ENCODE measurements around the gene EMILIN3.

Gene EMILIN3

DNA sequence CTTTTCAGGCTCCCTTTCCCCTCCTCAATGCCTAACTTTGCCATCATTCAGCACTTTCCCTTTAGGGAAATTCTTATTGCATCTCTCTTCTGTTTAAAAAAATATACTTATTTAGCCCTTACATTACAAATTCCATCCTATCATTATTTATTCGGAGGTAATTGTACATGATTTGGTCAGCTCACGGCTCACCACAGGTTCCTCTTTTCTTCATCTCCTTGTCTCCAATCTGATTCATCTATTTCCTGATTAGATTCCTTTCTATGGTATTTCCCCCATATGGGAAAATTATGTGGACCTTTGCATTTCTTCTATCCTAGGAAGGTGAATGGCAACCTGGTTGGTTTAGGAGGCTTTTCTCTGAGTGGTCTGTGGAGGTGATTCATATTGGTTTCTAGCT, 12.9 kb upstream of the EMILIN3 start:
- DNase-seq (ENCODE audit: insufficient read length, low spot score) = no peak
- no peak for FAIRE-seq
- no peak for TF ChIP-seq POLR2A (IDR thresholded peaks at IDR 0.05; ENCODE audit: low read depth, low read length)
- no peak for TF ChIP-seq SPI1 (IDR thresholded peaks at IDR 0.05; ENCODE audit: low read depth, low read length)

DNA sequence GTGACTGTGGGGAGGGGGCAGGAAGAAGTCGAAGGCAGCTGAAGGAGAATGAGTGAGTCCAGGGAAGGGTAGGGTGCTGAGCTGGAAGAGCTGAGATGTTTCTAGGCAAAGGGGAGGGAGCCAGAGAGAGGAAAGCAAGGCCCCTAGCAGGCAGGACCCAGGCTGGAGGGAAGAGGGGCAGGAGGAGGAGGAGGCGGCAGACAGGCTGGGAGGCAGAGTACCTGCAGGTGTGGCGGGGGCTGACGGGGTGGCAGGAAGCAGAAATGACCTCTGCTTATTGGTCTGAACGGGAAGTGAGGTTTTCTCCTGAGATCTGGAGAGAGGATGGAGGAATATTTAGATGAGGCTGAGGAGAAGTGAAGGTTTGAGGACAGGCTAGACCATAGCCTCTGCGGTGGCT, 10.7 kb upstream of the EMILIN3 start:
- TF ChIP-seq TAF1 (IDR thresholded peaks at IDR 0.05; ENCODE audit: low read depth, low read length) (no peak), PAX5 (IDR thresholded peaks at IDR 0.05; ENCODE audit: insufficient read depth, low read length, severe bottlenecking) (no peak), SPI1 (IDR thresholded peaks at IDR 0.05; ENCODE audit: low read depth, low read length) (no peak), POLR2AphosphoS5 (IDR thresholded peaks at IDR 0.05; ENCODE audit: low read depth, low read length) (no peak), POU2F2 (IDR thresholded peaks at IDR 0.05; ENCODE audit: low read depth, low read length) (no peak), POLR2A (IDR thresholded peaks at IDR 0.05; ENCODE audit: low read depth, low read length) (no peak)
- FAIRE-seq = no peak
- DNase-seq (ENCODE audit: insufficient read length, low spot score) = no peak

DNA sequence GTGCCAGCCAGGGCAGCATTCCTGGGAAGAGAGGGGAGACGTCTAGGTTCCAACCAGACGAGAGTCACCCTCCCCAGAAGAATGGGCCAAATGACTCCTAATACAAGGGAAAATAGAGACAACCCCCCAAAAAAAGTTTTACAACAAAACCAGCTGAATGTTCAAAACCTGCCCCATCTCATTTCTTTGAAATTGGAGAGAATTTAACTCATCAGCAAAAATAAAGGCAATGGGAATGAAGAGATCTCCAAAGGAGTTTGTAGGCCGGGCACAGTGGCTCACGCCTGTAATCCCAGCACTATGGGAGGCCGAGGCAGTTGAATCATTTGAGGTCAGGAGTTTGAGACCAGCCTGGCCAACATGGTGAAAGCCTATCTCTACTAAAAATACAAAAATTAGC, 9.7 kb upstream of the EMILIN3 start:
- TF ChIP-seq POLR2A (IDR thresholded peaks at IDR 0.05; ENCODE audit: low read depth, low read length) = no peak
- no peak for TF ChIP-seq PAX5 (IDR thresholded peaks at IDR 0.05; ENCODE audit: insufficient read depth, low read length, severe bottlenecking)
- no peak for TF ChIP-seq TAF1 (IDR thresholded peaks at IDR 0.05; ENCODE audit: low read depth, low read length)
- no peak for TF ChIP-seq POU2F2 (IDR thresholded peaks at IDR 0.05; ENCODE audit: low read depth, low read length)
- TF ChIP-seq SPI1 (IDR thresholded peaks at IDR 0.05; ENCODE audit: low read depth, low read length) = no peak
- no peak for TF ChIP-seq POLR2AphosphoS5 (IDR thresholded peaks at IDR 0.05; ENCODE audit: low read depth, low read length)
- FAIRE-seq (no peak), DNase-seq (ENCODE audit: insufficient read length, low spot score) (no peak)

DNA sequence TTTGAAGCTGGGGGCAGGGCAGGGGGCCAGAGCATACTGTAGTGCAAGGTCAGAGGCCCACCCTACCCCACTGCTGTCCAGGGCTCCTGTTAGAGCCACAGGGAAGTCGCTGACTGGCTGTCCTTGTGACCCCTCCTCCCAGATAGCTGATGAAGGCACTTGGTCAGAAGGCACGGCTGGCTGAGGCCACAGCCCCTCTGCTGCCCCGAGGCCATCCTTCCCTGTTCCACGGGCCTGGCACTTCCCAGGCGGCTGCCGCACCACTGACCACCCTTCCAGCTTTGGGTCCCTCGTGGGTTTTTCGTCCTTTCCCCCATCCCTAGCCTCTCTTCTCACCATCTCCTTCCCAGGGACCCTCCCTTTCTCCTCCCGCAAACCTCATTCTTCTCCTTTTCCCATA, 9.2 kb upstream of the EMILIN3 start:
- TF ChIP-seq SPI1 (IDR thresholded peaks at IDR 0.05; ENCODE audit: low read depth, low read length) (no peak), POU2F2 (IDR thresholded peaks at IDR 0.05; ENCODE audit: low read depth, low read length) (no peak), TAF1 (IDR thresholded peaks at IDR 0.05; ENCODE audit: low read depth, low read length) (no peak), PAX5 (IDR thresholded peaks at IDR 0.05; ENCODE audit: insufficient read depth, low read length, severe bottlenecking) (no peak), POLR2AphosphoS5 (IDR thresholded peaks at IDR 0.05; ENCODE audit: low read depth, low read length) (no peak), POLR2A (IDR thresholded peaks at IDR 0.05; ENCODE audit: low read depth, low read length) (no peak)
- FAIRE-seq = no peak
- DNase-seq (ENCODE audit: insufficient read length, low spot score) = no peak

DNA sequence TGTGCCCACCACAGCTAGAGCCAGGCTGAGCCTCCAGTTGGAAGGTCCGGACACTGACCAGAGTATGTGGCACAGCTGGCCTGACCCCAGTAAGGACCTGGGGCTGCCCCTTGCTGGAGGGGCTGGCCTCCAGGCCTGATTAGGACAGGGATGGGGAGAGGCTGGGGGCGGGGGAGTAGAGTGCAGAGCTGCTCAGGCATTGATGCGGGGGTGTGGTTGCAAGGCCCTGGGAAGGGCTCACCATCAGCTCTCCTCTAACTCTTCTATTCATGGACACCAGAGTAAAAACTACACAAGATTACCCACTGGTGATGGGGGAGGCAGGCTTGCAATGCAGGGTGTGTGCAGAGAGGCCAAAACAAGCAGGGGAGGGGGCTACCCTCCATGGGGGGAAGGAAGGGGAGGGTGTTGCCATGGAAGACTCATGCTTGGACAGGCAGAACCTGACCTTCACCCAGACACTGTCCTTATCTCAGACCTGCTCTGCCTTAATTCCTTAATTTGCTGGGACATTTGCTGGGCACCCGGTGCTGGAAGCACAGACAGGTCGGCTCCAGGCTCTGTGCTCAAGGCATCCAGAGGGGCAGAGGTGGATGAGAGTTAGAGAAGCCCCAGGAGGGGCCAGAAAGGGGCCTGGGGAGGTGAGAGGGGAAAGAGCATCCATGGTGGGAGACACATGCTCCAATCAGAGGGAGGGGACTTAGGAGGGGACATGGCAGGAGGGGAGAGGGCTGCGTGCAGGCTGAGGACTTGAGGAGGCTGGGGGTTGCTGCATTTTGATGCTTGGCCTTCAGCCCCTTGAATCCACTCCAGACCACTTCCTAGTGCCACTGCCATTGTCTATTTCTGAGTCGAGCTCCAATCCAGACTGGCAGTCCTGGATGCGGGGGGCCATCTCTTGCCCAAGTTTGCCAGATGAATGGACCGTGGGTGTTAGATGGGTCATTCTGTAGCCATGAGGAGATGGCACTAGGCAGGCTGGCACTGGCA, 7.6 kb upstream of the EMILIN3 start:
- TF ChIP-seq POLR2A (IDR thresholded peaks at IDR 0.05; ENCODE audit: low read depth, low read length) (no peak), TAF1 (IDR thresholded peaks at IDR 0.05; ENCODE audit: low read depth, low read length) (no peak)
- DNase-seq (ENCODE audit: insufficient read length, low spot score) (no peak), FAIRE-seq (no peak)

DNA sequence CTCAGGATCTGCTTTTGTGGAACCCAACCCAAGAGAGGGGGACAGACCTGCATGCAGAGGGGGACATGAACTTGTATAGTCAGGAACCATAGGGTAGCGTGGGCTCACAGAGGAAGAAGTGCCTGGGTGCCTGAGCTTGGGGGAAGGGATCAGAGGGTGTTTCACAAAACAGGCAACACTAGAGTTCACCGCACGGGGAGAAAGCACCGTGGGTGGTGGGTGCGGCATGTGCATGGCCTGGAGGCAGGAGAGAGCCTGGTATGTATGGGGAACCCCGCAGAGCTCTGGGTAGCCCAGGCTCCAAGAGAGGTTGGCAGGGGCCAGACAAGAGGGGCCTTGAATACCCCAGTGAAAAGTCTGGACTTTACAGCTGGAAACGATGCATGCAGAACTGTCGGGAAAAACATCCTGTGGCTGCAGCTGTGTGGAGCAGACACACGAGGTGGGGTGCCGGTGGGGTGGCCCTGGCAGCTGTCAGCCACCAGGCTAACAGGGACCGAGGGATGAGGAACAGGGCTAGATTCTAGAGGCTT, 6.7 kb upstream of the EMILIN3 start:
- TF ChIP-seq PAX5 (IDR thresholded peaks at IDR 0.05; ENCODE audit: insufficient read depth, low read length, severe bottlenecking) (no peak), POLR2AphosphoS5 (IDR thresholded peaks at IDR 0.05; ENCODE audit: low read depth, low read length) (no peak), SPI1 (IDR thresholded peaks at IDR 0.05; ENCODE audit: low read depth, low read length) (no peak), POLR2A (IDR thresholded peaks at IDR 0.05; ENCODE audit: low read depth, low read length) (no peak), TAF1 (IDR thresholded peaks at IDR 0.05; ENCODE audit: low read depth, low read length) (no peak), POU2F2 (IDR thresholded peaks at IDR 0.05; ENCODE audit: low read depth, low read length) (no peak)
- DNase-seq (ENCODE audit: insufficient read length, low spot score) (no peak), FAIRE-seq (no peak)

DNA sequence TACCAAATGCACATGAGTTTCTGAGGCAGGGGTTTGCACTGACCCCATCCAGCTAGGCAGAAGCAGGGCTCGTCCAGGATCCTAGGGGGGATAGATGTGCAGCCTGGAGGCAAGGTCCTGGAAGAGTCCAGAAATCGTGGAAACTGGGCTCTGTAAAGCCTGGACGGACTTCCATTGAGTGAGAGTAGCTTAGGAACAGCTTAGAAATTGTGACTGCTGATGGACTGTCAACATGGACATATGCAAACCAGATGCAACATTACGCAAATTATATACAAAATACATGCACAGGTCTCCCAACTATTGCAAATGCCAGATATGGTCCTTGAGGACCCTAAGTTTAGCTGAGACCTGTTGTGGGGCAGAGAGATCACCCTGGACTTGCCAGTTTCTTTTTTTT, 4.8 kb upstream of the EMILIN3 start:
- no peak for FAIRE-seq

DNA sequence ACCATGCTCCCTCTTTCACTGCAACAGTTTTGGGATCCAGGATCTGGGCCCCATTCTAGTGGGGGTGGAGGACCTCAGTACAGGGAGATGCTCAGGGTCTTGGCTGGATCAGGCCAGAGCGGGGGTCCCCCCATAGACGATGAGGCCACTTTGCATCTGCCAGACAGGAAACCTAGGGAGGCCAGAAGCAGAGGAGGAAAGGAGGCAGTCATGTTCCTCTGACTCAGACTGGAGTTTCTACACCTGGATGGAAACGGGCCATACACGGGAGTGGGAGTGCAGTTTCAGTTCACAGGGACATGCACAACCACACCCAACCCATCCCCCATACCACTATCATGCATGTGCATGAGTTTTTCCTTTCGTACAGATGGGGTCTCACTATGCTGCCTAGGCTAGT, 3.6 kb upstream of the EMILIN3 start:
- FAIRE-seq = no peak
- TF ChIP-seq POLR2A (IDR thresholded peaks at IDR 0.05; ENCODE audit: low read depth, low read length) (no peak), POLR2AphosphoS5 (IDR thresholded peaks at IDR 0.05; ENCODE audit: low read depth, low read length) (no peak), TAF1 (IDR thresholded peaks at IDR 0.05; ENCODE audit: low read depth, low read length) (no peak), POU2F2 (IDR thresholded peaks at IDR 0.05; ENCODE audit: low read depth, low read length) (no peak), PAX5 (IDR thresholded peaks at IDR 0.05; ENCODE audit: insufficient read depth, low read length, severe bottlenecking) (no peak), SPI1 (IDR thresholded peaks at IDR 0.05; ENCODE audit: low read depth, low read length) (no peak)
- no peak for DNase-seq (ENCODE audit: insufficient read length, low spot score)

More for the DNA sequence above, 4.8 kb upstream of the EMILIN3 start:
- DNase-seq (ENCODE audit: insufficient read length, low spot score) = no peak
- TF ChIP-seq TAF1 (IDR thresholded peaks at IDR 0.05; ENCODE audit: low read depth, low read length) (no peak), SPI1 (IDR thresholded peaks at IDR 0.05; ENCODE audit: low read depth, low read length) (no peak), PAX5 (IDR thresholded peaks at IDR 0.05; ENCODE audit: insufficient read depth, low read length, severe bottlenecking) (no peak), POLR2A (IDR thresholded peaks at IDR 0.05; ENCODE audit: low read depth, low read length) (no peak), POLR2AphosphoS5 (IDR thresholded peaks at IDR 0.05; ENCODE audit: low read depth, low read length) (no peak), POU2F2 (IDR thresholded peaks at IDR 0.05; ENCODE audit: low read depth, low read length) (no peak)

DNA sequence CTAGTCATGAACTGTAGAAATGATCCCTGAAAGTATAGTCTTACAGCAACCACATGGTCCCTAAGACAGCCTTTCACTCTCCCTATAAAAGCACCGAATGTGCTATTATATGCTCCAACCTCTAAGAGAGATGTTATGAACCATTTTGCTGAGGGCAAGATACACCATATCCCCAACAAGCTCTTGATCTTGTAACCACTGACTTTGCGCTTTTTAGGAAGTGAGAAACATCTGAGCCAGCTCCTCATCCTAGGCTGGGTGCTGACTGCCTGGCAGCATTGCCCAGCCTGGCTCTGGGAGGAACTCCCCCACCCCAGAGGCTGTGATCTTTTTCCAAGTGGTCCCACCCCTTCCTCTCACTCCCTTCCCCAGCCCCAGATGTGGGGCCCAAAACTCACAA, 3.1 kb upstream of the EMILIN3 start:
- DNase-seq (ENCODE audit: insufficient read length, low spot score) (no peak), FAIRE-seq (peak; percentile 33)

DNA sequence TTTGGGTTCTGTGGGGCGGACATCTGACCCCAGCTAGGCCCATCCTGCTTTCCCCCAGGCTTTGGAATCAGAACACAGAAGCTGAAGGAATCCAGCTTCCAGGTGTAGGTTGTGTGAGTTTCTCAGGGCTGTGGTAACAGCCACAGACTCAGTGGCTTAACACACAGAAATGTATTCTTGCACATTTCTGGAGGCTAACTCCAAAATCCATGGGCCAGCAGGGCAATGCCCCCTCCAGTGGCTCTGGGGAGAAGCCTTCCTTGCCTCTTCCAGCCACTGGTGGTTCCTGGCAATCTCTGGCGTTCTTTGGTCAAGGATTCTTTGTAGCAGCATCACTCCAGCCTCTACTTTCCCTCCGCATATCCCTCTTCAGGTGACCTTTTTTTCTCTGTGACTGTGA, 1.3 kb upstream of the EMILIN3 start:
- FAIRE-seq = no peak

More for the DNA sequence above, 3.1 kb upstream of the EMILIN3 start:
- TF ChIP-seq POLR2AphosphoS5 (IDR thresholded peaks at IDR 0.05; ENCODE audit: low read depth, low read length) (no peak), SPI1 (IDR thresholded peaks at IDR 0.05; ENCODE audit: low read depth, low read length) (peak; percentile 79)

More for the DNA sequence above, 1.3 kb upstream of the EMILIN3 start:
- TF ChIP-seq POLR2AphosphoS5 (IDR thresholded peaks at IDR 0.05; ENCODE audit: low read depth, low read length) = no peak
- no peak for DNase-seq (ENCODE audit: insufficient read length, low spot score)
